Measurements from ENCODE around the gene PNPLA7. TPM values are rescaled to one million over a fixed set of nuclear protein-coding genes. Genes with fewer than 3 reads are reported as not detected.

PNPLA7 gene
- total RNA-seq, 4 donors from 2014 or later: 4.5 to 10.5 (median 9.4) TPM

DNA sequence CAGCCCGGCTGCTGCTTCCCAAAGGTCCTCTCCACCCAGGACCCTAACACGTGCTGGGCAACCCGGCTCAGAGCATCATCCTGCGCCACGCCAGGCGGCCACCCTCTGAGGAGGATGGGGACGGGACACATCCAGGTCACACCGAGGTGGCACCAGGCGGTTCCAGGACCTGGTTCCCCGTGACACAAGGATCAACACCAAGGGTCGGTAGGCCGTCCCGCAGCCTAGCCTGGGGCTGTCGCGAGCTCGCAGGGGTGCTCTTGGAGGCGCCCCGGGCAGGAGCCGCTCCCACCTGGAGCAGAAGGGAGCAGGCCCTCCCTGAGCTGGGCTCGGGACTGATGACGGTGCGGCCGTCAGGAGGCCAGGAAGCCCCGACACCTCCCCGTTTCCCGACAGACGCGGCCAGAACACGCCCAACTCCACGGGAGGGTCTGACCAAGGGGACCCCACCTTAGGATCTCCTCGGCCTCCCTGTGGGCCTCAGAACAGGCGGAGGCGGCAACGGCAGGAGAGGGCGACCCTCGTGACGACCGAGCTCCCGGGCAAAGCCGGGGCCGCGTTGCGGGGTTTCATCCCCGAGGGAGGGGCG lies 133.5 kb downstream of the PNPLA7 start:
- H3K27me3 ChIP-seq: no peaks in the 10 kb centered on the region
- no peaks in the 10 kb centered on the region for H3K36me3 ChIP-seq
- H3K4me3 ChIP-seq: peak overlapping the region in 1 of 4 donors; percentile 51
- intact Hi-C loops (cut with DNase I; ENCODE audit: low total_unique reads): no loop called here
- in situ Hi-C loops (cut with MboI; ENCODE audit: low sequenced_read_pairs in 4 of 4): loop anchor here in 3 of 4 donors (25.0 kb wide), 1 partner anchor 129 kb away; the partner anchor contains the start of gene TOR4A (in 3 of the 3)
- TF ChIP-seq POLR2A (IDR thresholded peaks at IDR 0.05) (no peak), CTCF (IDR thresholded peaks at IDR 0.05 in 4 of 5, conservative IDR thresholded peaks at IDR 0.05 in 1 of 5) (no peak)
- DNase-seq: no peak
- H3K4me1 ChIP-seq: peaks cover 9 to 12% of the 10 kb centered on the region in 2 donors
- H3K9me3 ChIP-seq: no peaks in the 10 kb centered on the region
- H3K27ac ChIP-seq: peak overlapping the region in 2 of 4 donors; percentile 37 to 64
- no peak for ATAC-seq

DNA sequence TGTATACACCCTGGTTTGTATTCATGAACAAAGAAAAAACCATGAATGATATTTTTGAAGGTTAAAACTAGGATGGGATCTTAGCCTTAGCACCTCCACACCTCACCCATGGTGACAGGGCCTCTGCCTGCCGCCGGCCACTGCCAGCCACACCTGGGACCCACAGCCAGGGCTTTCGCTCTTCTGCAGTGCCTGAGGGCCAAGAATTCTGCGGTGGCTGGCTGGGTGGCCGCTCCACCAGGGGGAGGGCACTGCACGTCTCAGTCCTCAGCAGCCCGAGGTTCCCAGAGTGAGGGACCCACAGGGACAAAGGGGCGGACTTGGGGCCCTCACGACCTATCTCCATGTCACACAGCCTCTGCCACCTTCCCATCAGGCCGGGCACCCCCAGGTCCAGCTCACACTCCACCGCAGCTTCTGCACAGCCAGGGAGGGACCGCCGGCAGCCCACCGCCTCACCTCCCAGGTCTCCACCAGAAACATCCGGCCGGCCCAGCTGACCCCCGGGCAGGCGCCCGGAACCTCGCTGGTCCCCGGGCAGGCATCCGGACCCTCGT lies 134.1 kb downstream of the PNPLA7 start:
- no peak for TF ChIP-seq POLR2A (IDR thresholded peaks at IDR 0.05)
- no peak for TF ChIP-seq CTCF (IDR thresholded peaks at IDR 0.05 in 4 of 5, conservative IDR thresholded peaks at IDR 0.05 in 1 of 5)
- DNase-seq (no peak), ATAC-seq (no peak)
- intact Hi-C loops (cut with DNase I; ENCODE audit: low total_unique reads): no loop called here
- H3K36me3 ChIP-seq: no peaks in the 10 kb centered on the region
- no peak overlapping the region for H3K4me3 ChIP-seq
- peaks cover 8 to 15% of the 10 kb centered on the region in 2 donors for H3K4me1 ChIP-seq
- H3K27me3 ChIP-seq: no peaks in the 10 kb centered on the region
- peak overlapping the region in 1 of 4 donors; percentile 64 for H3K27ac ChIP-seq
- in situ Hi-C loops (cut with MboI; ENCODE audit: low sequenced_read_pairs in 4 of 4): loop anchor here in 3 of 4 donors (25.0 kb wide), 1 partner anchor 129 kb away; the partner anchor contains the start of gene TOR4A (in 3 of the 3)
- no peaks in the 10 kb centered on the region for H3K9me3 ChIP-seq

DNA sequence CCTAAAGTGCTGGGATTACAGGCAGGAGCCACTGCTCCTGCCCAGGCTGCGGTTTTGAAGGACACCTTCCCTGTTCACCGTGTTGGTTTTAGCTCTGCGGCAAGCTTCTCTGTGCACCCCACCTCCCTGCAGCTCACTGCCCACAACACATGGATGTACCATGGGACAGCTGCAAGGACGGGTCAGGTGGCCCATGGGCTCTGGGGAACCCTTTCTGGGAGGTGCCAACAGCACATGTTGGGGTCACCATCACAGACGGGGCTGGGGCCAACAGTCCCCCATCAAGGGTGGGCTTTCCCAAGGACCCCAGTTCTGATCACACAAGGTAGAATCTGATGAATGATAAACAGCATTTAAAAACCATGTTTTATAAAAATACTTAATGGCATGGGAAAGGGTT lies 134.8 kb downstream of the PNPLA7 start:
- Histone ChIP-seq H3K4me3 (no peak overlapping the region), H3K27ac (no peak overlapping the region), H3K36me3 (no peaks in the 10 kb centered on the region), H3K4me1 (peaks cover 13 to 21% of the 10 kb centered on the region in 2 donors), H3K27me3 (no peaks in the 10 kb centered on the region), H3K9me3 (no peaks in the 10 kb centered on the region)
- intact Hi-C loops (cut with DNase I; ENCODE audit: low total_unique reads): no loop called here
- in situ Hi-C loops (cut with MboI; ENCODE audit: low sequenced_read_pairs in 4 of 4): loop anchor here in 3 of 4 donors (25.0 kb wide), 1 partner anchor 128 kb away; the partner anchor contains the start of gene TOR4A (in 3 of the 3)
- TF ChIP-seq POLR2A (IDR thresholded peaks at IDR 0.05): no peak
- TF ChIP-seq CTCF (IDR thresholded peaks at IDR 0.05 in 4 of 5, conservative IDR thresholded peaks at IDR 0.05 in 1 of 5): no peak
- ATAC-seq (no peak), DNase-seq (no peak)

- no peaks in the 10 kb centered on the region for H3K27me3 ChIP-seq
- DNase-seq: no peak
- TF ChIP-seq CTCF (IDR thresholded peaks at IDR 0.05 in 4 of 5, conservative IDR thresholded peaks at IDR 0.05 in 1 of 5) (no peak), POLR2A (IDR thresholded peaks at IDR 0.05) (no peak)
- intact Hi-C loops (cut with DNase I; ENCODE audit: low total_unique reads): no loop called here
- H3K27ac ChIP-seq: peak overlapping the region; percentile 70 to 82 (median 80)
- H3K9me3 ChIP-seq: no peaks in the 10 kb centered on the region
- H3K4me3 ChIP-seq: no peak overlapping the region
- in situ Hi-C loops (cut with MboI; ENCODE audit: low sequenced_read_pairs in 4 of 4): loop anchor here in 3 of 4 donors (25.0 kb wide), 1 partner anchor 125 kb away; the partner anchor contains the start of gene TOR4A (in 3 of the 3)
- H3K4me1 ChIP-seq: peaks cover 14 to 26% of the 10 kb centered on the region in 2 donors
- no peaks in the 10 kb centered on the region for H3K36me3 ChIP-seq
- ATAC-seq: no peak
Observed at GRCh38 chr9:137412431-137412830, 137.8 kb downstream of the PNPLA7 start.

All from gastrocnemius medialis (tissue), 4 donors.